ENCODE data around the gene RAB38.

DNA sequence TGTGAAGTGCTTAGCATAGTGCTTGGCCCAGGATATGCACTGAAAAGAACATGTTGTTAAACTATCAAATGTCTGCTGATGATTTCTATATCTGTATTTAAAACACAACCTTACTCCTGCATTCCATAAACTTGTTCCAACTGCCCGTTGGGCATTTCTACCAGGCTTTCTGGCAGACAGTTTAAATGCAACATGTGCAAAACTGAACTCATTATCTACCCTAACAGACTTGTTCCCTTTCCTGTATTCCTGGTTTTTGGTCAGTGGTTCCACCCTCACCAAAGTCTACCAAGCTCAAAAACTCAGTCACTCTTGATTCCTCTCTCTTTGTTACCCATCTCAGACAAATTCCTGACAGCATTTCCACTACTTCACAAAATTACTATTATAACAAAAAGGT, 6.5 kb upstream of the RAB38 start:
- TF ChIP-seq, protein P1, sequence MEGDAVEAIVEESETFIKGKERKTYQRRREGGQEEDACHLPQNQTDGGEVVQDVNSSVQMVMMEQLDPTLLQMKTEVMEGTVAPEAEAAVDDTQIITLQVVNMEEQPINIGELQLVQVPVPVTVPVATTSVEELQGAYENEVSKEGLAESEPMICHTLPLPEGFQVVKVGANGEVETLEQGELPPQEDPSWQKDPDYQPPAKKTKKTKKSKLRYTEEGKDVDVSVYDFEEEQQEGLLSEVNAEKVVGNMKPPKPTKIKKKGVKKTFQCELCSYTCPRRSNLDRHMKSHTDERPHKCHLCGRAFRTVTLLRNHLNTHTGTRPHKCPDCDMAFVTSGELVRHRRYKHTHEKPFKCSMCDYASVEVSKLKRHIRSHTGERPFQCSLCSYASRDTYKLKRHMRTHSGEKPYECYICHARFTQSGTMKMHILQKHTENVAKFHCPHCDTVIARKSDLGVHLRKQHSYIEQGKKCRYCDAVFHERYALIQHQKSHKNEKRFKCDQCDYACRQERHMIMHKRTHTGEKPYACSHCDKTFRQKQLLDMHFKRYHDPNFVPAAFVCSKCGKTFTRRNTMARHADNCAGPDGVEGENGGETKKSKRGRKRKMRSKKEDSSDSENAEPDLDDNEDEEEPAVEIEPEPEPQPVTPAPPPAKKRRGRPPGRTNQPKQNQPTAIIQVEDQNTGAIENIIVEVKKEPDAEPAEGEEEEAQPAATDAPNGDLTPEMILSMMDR (IDR thresholded peaks at IDR 0.05; ENCODE audit: borderline replicate concordance, extremely low read depth, low read length, poor library complexity, severe bottlenecking) = no peak
- TF ChIP-seq EZH2 (IDR thresholded peaks at IDR 0.05; ENCODE audit: borderline replicate concordance, low read depth, low read length, severe bottlenecking) = no peak
